D721Med (cell line): ENCODE measurements around the gene GUK1.
"Not testable (repeated sequence)": the region's sequence is repeated elsewhere in the genome, so short reads cannot be mapped to it uniquely, and the experiment has no call there.

Experiments
- DNase-seq: peaks from one replicate; pipeline ENCODE4 v3.0.0; 2011; ENCODE audit warnings: low spot score; ENCODE audit not compliant: insufficient read length
- FAIRE-seq: peaks from 2 replicates; lab custom pipeline; 2011; peaks lifted over from hg19 to GRCh38; lab: Jason Lieb, UNC
- CTCF ChIP-seq: IDR thresholded peaks from 2 replicates; pipeline ENCODE4 v1.5.1; 2012; ENCODE audit warnings: mild to moderate bottlenecking, control low read depth; ENCODE audit not compliant: insufficient read depth; ENCODE audit errors: missing control alignments

The GUK1 gene

GRCh38 chr1:228172591-228173527, 32.8 kb downstream of the GUK1 start:
- DNase-seq (no peak), FAIRE-seq (no peak)

GRCh38 chr1:228173528-228174481, 33.7 kb downstream of the GUK1 start:
- not testable (repeated sequence) for FAIRE-seq, DNase-seq

More at GRCh38 chr1:228172591-228173527, 32.8 kb downstream of the GUK1 start:
- no peak for TF ChIP-seq CTCF

GRCh38 chr1:228174482-228175315, 34.6 kb downstream of the GUK1 start:
- no peak for FAIRE-seq
- no peak for TF ChIP-seq CTCF
- DNase-seq, result no peak

GRCh38 chr1:228175316-228176023, 35.4 kb downstream of the GUK1 start:
- no peak for TF ChIP-seq CTCF
- DNase-seq, result no peak
- FAIRE-seq, result no peak

- DNase-seq (no peak), FAIRE-seq (no peak)
- no peak for TF ChIP-seq CTCF
Measured at GRCh38 chr1:228176024-228176395, 35.9 kb downstream of the GUK1 start.

- no peak for TF ChIP-seq CTCF
- FAIRE-seq (no peak), DNase-seq (no peak)
Measured at GRCh38 chr1:228176461-228177182, 36.5 kb downstream of the GUK1 start.
